ENCODE measurements around the gene SAMSN1. TPM values are rescaled to one million over a fixed set of nuclear protein-coding genes. Genes with fewer than 3 reads are reported as not detected.

Gene SAMSN1
- total RNA-seq, 4 donors from 2014 or later: 0.29 to 3.0 (median 1.8) TPM

DNA sequence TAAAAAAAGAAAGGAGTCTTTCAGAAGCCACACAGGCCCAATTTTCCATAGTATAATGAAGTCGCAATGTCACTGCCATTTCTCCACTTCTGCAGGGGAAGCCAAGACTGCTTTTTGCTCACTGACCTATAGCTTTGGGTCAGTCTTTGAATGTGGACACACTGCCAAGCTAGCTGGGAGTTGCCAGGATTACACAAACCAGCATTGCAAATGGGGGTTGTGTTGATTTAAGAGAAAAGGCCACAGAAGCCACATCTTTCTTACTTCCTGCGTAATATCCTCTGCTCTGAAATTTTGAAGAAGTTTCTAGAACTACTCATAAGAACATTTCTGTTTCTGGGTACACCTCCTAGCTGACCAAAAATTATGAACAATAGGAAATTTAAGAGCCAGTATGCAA, 45.8 kb upstream of the SAMSN1 start:
- H3K27me3 ChIP-seq: no peaks in the 10 kb centered on the region
- no peaks in the 10 kb centered on the region for H3K36me3 ChIP-seq
- peak; percentile 13 to 41 for DNase-seq
- H3K4me3 ChIP-seq: no peak overlapping the region
- H3K9me3 ChIP-seq: no peaks in the 10 kb centered on the region
- H3K27ac ChIP-seq: peak overlapping the region in 1 of 2 donors; percentile 2
- TF ChIP-seq, protein P1, sequence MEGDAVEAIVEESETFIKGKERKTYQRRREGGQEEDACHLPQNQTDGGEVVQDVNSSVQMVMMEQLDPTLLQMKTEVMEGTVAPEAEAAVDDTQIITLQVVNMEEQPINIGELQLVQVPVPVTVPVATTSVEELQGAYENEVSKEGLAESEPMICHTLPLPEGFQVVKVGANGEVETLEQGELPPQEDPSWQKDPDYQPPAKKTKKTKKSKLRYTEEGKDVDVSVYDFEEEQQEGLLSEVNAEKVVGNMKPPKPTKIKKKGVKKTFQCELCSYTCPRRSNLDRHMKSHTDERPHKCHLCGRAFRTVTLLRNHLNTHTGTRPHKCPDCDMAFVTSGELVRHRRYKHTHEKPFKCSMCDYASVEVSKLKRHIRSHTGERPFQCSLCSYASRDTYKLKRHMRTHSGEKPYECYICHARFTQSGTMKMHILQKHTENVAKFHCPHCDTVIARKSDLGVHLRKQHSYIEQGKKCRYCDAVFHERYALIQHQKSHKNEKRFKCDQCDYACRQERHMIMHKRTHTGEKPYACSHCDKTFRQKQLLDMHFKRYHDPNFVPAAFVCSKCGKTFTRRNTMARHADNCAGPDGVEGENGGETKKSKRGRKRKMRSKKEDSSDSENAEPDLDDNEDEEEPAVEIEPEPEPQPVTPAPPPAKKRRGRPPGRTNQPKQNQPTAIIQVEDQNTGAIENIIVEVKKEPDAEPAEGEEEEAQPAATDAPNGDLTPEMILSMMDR (IDR thresholded peaks at IDR 0.05): no peak
- TF ChIP-seq POLR2A (IDR thresholded peaks at IDR 0.05): no peak
- H3K4me1 ChIP-seq: no peaks in the 10 kb centered on the region
- intact Hi-C loops (cut with DNase I; ENCODE audit: low total_unique reads): no loop called here

DNA sequence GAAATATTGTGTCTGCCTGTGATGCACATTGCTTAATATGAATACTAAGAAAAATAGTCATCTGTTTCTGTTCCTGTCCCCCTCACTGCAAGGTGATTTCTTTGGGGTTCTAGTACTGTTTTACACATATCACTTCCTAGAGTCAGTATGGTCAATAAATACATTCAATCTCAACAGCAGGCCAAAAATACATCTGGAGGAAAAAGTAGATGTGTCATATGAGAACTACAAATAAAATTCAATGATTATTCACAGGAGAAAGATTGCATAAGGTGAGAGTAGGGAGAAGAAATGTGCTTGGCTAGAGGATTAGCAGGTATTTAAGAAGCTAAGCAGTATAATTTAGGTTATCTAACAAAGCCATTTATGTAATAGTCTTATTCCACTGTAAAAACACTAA, 45.3 kb upstream of the SAMSN1 start:
- Histone ChIP-seq H3K27ac (no peak overlapping the region), H3K27me3 (no peaks in the 10 kb centered on the region), H3K4me1 (no peaks in the 10 kb centered on the region), H3K4me3 (no peak overlapping the region), H3K9me3 (no peaks in the 10 kb centered on the region), H3K36me3 (no peaks in the 10 kb centered on the region)
- TF ChIP-seq, protein P1 (IDR thresholded peaks at IDR 0.05): no peak
- no peak for TF ChIP-seq POLR2A (IDR thresholded peaks at IDR 0.05)
- no peak for DNase-seq
- intact Hi-C loops (cut with DNase I; ENCODE audit: low total_unique reads): no loop called here

DNA sequence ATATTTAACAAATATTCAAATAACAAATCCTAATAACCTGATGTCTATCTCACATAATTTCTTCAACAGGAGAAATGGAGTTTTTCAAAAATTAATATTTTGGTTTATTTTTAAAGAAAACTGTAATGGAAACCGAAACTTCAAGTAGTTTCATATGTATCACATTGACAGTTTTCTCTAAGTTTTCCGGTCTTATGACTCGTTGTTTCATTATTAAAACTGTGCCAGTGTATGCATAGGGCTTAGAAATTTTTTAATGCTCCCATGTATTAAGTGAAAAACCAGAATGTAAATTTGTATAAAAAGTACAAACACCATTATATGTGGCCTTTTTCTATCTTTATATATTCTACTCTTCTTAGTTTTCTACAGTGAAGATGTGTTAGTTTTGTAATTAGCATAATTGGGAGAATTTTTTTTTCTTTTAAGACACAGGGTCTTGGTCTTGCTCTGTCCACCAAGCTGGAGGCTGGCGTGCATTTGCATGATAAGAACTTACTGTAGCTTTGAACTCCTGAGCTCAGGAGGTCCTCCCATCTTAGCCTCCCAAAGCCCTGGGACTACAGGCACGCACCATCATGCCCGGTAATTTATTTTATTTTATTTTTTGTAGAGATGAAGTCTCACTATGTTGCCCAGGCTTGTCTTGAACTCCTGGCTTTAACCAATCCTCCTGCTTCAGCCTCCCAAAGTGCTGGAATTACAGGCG, 43.9 kb upstream of the SAMSN1 start:
- no peaks in the 10 kb centered on the region for H3K4me1 ChIP-seq
- no peak for DNase-seq
- H3K27me3 ChIP-seq: no peaks in the 10 kb centered on the region
- H3K9me3 ChIP-seq: no peaks in the 10 kb centered on the region
- no peak overlapping the region for H3K27ac ChIP-seq
- H3K4me3 ChIP-seq: no peak overlapping the region
- H3K36me3 ChIP-seq: no peaks in the 10 kb centered on the region
- intact Hi-C loops (cut with DNase I; ENCODE audit: low total_unique reads): no loop called here
- TF ChIP-seq, protein P1 (IDR thresholded peaks at IDR 0.05): no peak
- TF ChIP-seq POLR2A (IDR thresholded peaks at IDR 0.05): no peak

DNA sequence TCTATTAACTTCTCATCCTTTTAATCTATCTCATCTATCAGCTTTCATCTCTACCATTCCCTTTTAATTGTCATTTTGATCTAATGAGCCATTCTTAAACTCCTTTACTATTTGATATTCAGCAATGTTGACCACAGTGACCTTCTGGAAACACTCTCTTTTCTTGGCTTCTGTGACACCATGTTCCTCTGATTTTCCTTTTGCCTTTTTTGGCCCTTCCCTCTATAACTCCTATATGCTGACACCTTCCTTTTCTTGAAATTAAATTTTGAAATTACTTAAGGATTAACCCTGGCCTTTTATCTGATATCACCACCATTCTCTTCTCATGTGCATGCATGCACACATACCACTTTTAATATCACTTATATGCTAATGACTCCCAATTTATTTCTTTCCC, 41.2 kb upstream of the SAMSN1 start:
- no peak overlapping the region for H3K27ac ChIP-seq
- intact Hi-C loops (cut with DNase I; ENCODE audit: low total_unique reads): no loop called here
- TF ChIP-seq, protein P1 (IDR thresholded peaks at IDR 0.05): no peak
- TF ChIP-seq POLR2A (IDR thresholded peaks at IDR 0.05): no peak
- H3K27me3 ChIP-seq: no peaks in the 10 kb centered on the region
- H3K36me3 ChIP-seq: no peaks in the 10 kb centered on the region
- no peak for DNase-seq
- H3K4me3 ChIP-seq: no peak overlapping the region
- no peaks in the 10 kb centered on the region for H3K9me3 ChIP-seq
- H3K4me1 ChIP-seq: no peaks in the 10 kb centered on the region

DNA sequence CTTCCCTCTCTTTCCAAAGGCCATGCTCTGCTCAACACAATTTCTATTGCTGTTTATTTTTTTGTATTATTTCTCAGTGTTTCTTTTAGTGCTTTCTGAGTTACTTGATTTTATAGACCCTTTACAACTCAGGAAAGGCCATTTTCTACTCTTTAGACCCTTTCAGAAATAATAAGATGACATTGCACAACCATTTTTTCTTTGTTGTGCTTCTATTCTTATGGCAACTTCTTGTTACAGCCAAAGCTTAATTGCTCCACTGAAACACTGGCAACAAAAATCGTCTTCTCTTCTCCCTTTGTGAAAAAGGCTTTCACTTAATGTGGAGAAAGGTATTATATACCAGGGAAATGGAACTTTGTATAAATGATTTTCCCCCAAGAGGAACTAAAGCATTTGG, 39.0 kb upstream of the SAMSN1 start:
- Histone ChIP-seq H3K9me3 (no peaks in the 10 kb centered on the region), H3K27me3 (no peaks in the 10 kb centered on the region), H3K4me1 (no peaks in the 10 kb centered on the region), H3K27ac (no peak overlapping the region), H3K4me3 (no peak overlapping the region), H3K36me3 (no peaks in the 10 kb centered on the region)
- no peak for DNase-seq
- TF ChIP-seq, protein P1 (IDR thresholded peaks at IDR 0.05): no peak
- no peak for TF ChIP-seq POLR2A (IDR thresholded peaks at IDR 0.05)
- intact Hi-C loops (cut with DNase I; ENCODE audit: low total_unique reads): no loop called here

Measured in uterus (tissue), 4 donors.